ENCODE measurements around the gene ITGB1.
A peak's percentile ranks its signal among the peaks of the same experiment; 100 is the strongest.

ITGB1 gene

DNA sequence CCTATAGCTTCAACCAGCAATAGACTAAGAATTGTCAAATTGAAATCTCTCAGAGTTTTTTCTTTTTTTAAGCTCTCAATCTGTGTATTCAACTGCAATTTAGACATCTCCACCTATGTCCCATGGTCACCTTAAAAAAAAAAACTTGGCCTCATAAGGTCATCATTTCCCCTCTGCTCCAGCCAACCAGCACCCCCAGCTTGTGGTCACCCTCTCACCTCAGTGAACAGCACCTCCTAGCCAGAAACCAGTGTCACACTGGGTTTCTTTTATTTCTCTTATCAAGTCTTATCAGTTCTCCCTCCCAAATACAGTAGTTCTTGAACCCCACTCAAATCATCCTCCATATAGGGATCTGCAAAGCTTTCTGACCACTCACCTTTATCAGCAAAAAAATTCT lies 4.0 kb downstream of the ITGB1 start:
- DNase-seq, result no peak

DNA sequence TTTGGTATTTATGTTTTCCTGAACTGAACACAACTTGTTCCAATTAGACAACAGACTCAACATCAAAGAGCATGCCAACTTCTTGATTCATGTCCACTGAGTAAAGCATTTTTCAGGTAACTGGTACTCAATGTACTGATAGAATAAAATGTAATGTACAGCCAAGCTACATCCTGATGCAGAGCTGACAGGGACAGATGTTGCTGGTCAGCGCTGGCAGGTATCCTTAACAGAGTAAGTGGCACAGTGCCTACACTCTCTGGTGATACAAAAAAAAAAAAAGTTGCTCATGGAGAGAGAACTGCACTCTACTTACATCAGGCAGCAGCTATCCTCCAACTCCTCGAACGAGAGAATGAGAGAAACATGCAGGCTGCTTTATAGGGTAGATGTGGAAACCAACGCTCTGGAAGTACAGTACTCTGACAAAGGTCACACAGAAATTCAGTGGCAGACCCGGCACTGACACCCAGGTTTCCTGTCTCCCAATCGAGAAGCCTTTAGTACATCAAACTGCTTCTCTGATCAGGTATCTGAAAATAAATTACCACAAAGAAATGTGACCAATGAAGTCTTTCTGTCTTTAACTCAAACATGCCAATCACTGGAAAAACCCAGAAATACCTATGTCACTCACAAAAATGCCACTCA lies 4.6 kb downstream of the ITGB1 start:
- no peak for DNase-seq

DNA sequence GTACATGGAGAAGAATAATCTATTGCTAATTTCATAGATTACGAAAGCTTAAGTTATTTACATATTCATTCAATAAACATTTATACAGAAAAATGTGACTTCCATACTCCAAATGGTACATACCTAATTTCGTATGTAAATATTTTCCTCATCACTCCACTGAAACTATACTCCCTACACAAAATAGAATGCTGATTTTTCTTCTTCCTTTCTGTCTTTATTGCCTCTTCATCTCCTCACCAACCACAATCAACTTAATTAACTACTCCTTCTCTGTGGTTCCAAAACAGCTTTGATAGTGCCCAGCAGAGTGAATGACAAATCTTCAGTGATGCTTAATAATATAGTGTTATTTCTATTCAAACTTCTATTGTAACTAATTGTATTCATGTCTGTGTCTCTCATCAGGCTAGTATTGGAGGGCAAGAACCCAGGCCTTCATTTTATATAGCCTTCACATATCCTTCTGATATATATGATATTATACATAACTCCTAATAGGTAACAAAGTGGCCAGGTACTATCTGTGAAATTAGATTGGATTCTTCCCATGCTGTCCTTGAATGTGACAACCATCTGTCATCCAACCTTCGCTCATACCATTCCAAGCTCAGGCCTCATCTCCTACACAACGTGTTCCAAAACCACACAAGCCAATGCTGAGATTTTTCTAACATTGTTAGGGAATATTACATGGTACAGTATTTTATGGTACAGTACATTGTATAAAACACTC lies 5.3 kb downstream of the ITGB1 start:
- no peak for DNase-seq

DNA sequence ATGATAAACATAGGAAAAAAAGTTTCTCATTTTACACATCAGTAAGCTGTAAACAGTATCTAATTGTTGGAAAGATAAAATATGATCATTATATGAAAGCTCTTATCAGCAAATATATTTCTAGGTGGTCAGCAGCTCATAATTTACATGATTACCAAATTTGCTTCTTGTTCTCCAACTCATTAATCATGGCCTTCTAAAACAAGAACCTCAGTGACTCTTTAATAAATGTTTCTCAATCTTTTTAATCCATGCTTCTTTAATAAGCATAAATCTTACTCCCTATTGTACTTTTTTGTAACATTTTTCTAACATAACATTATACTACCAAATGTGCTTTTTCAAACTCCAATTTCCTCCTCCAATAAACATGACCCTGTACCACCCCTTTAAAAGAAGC lies 5.9 kb downstream of the ITGB1 start:
- DNase-seq, result no peak

DNA sequence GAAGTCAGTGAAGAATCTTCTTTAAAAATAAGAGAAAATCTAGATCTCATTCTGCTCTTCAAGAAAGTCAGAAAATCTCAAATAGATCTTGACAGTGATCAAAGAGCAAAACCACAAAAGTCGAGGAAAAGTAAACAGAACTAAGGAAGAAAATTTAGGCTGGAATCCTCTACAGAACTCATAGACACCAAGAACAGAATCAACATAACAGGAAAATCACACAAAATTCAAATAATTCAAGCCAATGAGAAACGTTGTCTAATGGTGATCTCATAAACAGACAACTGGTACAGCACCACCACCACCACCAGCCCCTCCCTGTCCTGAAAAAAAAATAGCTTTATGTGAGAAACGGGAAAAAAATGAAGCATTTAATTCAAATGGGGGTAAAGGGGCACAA lies 6.9 kb downstream of the ITGB1 start:
- no peak for DNase-seq

DNA sequence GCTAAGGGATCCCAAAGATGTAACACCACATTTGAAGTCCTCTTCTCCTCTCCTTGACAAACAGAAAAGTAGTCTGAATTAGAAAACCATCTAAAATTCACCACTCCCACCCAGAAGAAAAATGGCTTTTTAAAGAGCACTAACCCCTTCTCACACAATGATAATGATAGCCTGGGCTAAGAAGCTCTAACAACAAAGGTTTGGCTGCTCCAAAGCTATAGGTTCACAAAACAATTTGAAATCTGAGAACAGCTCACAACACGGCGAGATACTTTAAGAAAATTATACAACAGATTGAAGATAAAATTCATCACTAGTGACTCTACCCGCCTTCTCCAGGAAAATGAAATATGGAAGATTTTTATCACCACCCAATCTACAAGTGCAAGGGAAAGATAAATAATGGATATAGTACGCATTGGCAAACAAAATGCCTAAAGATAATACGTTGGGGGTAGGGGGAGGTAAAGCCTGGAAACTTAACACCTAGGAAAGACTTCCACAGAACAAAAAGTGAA lies 7.4 kb downstream of the ITGB1 start:
- DNase-seq, result peak; percentile 29

DNA sequence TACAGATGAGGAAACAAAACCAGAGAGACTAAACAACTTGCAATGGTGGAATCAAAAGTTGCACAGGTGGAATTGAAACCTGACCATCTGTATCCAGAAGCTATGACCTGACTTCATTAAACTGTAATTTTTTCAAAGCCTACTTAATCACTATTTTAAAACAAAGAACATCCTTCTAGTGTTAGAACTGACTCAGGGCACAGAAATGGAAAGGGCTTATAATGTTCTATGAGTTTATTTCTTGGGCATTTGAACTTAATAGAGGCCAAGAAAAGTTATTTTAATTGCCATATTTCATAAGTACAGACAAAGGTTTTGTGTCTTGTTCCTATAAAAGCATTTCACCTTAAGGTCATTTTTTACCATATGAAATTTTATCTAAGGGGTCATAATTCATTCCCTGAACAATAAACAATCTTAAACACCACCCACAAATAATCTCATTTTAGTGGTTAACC lies 8.8 kb downstream of the ITGB1 start:
- no peak for DNase-seq

DNA sequence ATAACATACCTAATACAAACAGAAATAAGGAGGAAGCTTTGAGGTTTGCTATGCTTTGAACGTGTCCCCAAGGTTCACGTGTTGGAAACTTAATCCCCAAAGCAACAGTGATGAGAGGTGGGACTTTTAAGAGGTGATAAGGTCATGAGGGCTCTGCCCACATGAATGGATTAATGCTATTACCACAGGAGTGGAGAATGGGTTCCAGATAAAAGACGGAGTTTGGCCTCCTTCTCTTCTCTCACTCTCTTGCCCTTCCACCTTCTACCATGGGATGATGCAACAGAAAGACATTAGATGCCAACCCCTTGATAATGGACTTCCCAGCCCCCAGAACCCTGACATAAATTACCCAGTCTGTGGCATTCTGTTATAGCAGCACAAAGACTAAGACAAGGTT lies 9.6 kb downstream of the ITGB1 start:
- no peak for DNase-seq

DNA sequence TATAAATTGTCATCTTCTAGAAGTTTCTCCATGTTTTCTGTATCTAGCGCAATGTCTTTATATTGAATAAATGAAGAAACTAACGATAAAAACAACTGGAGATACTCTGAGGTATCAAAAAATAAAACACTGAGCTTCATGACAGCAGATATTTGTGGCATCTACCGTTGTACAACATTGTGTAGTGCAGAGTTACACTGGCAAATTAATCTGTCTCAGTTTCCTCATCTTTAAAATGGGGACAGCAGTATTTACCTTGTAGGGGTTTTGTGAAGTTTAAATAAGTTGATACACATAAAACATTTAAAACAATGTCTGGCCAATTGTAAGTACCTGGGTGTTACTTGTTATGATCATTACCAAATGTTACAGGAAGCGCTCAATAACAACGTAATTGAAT lies 10.4 kb downstream of the ITGB1 start:
- DNase-seq, result no peak

DNA sequence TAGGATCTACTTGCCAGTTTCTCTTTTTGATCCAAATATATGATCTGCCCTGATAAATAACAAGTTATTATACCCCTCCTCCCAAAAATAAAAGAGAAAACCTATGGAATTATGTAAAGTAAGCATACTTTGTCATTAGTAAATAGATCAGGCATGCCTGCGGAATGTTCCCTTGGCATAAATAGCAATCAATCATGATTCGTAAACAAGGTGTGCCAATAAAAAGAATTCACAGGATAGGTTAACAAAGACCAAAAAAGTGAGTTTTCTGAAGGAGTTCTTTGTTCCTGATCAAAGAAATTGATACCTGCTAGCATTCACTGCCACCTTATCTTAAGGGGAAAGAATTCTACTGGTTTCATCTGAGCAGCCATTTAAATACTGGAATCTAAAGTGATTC lies 11.9 kb downstream of the ITGB1 start:
- no peak for DNase-seq

DNA sequence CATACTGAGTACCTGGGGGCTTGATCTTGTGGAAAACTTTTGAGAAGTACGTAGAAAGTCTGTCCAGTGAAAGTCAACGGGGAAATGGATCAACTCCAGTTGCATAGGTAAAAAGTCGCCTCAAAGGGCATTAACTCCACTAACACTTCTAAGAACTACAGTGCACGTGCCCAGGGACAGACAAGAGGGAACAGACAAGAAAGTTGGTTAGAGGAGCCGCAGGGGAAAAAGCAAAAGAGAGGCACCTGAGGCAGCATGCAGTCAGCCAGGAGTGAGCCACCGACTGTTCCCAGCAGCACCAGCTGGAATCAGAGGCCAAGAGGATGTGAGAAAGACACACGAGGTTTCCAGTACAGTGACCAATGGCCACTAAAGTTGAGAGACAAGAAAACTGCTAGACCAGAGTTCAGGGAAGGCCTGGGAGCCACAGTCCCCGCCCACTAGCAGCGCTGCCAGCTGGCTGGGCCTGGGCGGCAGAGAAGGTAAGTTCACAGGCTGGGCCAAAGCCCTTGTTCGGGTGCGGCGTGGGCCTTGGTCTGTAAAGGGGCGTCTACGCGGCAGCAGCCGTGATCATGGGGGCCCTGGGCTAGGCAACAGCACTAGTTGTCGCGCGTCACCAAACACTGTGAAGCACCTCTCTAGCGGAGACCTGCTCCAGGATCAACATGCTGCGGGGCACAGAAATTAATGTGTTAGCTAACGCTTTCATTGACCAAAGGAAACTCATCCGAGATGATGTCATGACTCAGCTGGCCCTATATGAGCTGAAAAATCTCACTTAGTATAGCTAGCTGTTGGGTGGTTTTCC lies 14.0 kb downstream of the ITGB1 start:
- no peak for DNase-seq

DNA sequence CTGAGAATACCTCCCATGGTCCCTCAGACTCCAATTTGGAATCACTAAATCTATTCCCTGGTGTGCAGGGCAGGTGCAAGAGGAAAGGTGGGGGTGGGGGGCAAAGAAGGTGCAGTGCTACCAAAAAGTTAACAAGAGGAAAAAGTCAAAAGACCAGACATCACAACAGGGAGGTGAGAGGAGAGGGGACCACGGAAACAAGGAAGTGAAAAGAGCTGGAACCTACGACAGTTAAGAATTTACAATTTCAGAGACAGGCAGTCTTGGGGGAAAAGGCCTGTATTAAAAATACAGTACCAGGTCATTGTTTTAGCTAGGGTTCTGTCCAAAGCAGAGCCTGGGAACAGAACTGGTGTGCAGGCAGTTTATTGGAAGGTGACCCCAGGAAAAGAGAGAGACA lies 14.6 kb downstream of the ITGB1 start:
- DNase-seq, result no peak

DNA sequence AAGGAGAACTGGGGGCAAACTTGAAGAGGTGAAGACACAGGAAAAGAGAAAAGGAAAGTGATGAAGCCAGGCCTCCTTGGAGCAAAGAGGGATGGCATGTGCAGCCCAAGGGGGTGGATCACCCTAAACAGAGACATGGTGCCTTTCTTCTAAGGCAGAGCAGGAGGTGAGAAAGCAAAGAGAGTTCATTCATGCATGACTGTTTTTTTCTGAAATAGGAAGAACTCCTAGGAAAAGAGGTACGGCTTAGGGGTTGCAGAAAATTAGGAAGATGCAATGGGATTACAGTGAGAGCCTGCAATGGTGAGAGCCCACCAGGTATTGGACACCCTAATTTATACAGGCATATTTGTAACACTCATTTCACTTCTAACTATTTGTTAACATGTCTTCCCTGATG lies 15.9 kb downstream of the ITGB1 start:
- no peak for DNase-seq

DNA sequence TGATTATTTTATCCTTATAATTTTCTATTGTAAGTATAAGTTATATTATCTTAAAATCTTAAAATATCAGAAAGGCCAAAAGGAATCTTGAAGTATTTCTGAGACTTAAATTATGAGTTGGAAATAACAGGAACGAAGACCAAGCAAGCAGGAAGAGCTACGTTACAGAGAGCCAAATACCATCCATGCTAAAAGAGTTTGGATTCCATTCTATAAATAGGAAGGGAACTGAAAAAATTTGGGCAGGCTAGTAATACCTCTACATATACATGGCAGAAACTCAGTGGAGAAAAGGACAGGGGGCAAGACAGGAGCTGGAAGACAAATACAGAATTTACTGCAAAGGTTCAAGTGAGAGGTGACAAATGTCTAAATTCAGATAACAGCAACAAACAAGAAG lies 16.7 kb downstream of the ITGB1 start:
- DNase-seq, result no peak

DNA sequence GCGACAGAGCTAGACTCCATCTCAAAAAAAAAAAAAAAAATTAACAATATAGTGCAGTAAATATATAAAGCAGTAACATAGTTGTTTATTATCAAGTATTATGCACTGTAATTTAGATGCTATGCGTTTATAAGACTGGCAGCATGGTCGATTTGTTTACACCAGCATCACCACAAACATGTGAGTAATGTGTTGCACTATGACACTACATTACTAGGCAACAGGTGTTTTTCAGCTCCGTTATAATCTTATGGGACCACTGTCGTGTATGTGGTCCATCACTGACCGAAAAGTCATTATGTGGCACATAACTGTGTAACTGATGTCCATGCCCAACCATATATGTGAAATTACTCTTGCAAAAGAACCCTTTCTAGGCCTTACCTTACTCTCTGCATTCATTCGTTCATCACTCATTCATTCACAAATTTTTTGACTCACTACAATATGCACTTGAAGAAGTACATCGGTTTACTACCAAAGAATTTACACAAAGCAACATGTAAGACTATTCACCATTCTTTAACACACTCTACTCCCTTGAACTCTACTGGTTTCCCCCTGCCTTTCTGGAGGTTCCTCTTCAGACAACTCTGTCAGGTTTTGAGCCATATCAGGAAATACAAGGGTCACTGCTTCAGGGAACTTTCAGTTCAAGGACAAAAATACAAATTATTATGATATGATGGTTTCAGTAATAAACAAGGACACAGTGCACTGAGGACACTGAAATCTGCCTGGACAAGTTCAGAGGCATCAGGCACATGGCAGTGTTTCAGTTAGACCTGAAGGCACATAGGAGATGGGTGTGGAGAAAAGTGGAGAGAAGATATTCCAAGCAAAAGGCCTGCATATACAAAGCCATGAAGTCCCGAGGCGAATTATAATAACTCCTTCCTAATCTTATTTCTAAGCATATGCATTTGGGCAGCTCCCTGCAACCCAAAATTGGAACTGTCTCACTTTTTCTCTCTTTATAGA lies 17.4 kb downstream of the ITGB1 start:
- no peak for DNase-seq

DNA sequence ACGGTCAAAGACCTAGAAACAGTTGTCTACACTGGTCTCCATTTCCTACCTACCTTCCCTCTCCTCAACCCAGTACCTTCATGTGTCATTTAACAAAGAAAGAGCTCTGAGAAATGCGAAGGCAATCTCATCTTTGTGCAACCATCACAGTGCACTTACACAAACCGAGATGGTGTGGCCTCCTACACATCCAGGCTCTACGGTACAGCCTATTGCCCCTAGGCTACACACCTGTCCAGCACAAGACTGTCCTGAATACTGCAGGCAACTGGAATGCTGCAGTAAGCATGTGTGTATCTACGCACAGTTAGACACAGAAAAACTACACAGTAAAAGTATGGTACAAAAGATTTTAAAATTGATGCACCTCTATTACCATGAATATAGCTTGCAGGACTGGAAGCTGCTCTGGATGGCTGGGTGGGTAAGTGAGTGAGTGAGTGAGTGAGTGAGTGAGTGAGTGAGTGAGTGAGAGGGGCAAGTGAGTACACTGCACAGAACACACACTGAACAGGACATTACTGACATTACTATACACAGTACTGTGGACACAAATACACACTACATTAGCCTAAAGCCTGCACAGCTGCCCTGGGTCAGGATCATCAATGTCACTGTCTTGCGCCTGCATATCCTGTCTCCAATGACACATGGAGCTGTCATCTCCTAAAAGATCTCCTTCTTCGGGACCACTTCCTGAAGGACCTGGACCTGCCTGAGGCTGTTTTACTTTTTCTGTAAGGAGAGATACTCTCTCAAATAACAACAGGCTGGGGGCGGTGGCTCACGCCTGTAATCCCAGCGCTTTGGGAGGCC lies 18.5 kb downstream of the ITGB1 start:
- no peak for DNase-seq

DNA sequence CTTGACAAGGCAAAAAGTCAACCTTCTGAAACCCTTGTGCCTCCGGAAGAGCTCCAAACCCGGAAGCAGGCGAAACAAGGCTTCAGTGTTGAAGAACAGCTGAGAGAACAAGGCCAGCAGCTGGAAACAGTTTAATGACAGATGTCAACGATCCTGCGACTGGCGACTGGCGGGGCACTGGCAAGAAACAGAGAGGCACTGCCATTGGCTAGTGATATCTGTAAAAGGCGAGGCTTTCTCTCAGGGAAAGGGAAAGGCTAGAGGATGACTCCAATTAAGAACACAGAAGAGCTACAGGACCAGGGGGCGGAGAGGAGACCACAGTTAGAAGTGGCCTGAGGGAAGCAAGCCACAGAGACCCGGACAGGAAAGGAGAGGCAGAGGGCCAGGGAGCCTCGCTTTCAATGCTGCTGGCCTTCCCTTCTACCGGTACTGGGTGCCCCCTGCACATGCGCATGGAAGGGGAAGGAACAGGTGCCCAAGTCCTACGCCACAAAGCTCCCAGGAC lies 19.4 kb downstream of the ITGB1 start:
- DNase-seq, result no peak

DNA sequence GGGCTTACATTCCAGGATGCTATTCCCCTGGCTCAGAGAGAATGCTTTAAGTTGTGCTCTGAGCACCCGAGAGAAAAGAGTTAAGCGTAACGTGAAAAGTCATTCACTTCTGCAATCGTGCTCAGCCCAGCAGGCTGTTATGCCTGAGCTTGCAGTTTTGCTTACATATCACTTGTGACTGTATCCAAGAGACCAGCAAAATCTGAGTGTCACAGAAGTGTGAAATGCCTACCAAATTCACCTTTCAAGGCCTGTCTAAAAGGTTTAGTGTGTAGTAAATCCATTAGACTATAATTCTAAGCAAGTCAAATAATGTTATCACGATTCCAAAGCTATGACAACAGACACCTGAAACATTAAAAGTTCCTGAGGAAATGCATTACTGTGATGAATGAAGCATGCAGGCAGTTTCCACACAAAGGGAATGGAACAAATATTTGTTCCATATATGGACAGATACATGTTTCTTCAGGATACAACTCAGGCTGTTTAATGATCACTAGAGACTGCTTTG lies 20.1 kb downstream of the ITGB1 start:
- DNase-seq, result no peak

DNA sequence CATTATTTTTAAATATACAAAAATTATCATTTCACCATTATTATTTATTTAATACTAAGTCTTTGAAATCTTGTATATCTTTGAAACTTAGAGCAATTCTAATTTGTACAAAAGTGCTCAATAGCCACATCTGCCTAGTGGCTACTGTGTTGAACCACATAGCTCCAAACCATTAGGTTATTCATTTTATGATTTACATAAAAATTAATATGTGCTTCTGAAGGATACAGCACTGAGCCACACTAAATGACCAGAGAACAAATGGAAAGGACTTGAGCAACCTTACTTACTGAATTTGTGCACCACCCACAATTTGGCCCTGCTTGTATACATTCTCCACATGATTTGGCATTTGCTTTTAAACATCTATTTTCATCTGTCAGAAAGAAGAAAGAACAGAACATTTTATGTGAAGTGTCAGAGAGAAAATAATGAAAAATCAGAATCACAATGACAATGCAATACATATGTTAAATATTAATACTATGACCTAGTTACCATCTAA lies 25.8 kb downstream of the ITGB1 start:
- no peak for DNase-seq

DNA sequence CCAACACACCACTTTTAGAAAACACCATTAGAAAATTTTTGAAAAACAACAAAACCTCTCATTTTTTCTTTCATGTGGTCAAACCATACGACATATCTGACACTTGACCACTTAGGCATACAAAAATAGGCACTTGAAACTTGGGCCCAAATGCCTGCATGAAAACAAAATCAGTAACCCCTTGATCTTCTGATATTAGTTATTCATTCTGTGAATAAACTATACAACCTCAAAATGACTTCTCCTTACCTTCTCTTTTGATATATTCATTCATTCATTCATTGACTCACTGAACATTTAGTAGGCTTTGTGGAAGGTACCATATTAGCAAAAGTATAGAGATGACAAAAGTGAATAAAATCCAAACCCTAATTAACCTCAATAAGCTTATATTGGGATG lies 26.4 kb downstream of the ITGB1 start:
- DNase-seq, result no peak

DNA sequence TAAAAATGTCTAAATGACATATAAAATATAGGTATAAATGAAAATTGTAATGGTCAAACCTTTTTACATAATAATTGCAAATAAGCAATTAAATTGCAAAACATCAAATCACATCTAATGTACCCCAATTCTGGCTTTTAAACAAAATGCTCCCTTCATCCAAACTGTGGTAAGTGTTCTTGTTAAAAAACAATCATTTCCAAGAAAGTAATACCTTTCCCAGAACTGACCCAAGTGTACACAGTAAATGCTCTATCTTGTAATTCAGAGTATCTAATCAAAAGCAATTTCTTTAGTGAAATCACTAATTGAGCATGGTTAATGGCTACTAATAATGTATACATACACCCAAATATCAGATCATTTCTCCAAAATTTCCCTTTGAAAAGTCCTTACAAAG lies 28.0 kb downstream of the ITGB1 start:
- DNase-seq, result no peak
